H1 (cell line): ENCODE results near the gene PIGS.

Experiments
- CHD2 ChIP-seq: IDR thresholded peaks from 2 replicates; pipeline ENCODE4 v1.6.1; 2012; ENCODE audit warnings: low read length, improper control_type of control experiment
- CREB1 ChIP-seq: IDR thresholded peaks from 2 replicates; pipeline ENCODE4 v1.6.1; 2012; ENCODE audit warnings: inconsistent platforms
- CTCF ChIP-seq, 3 experiments: IDR thresholded peaks; 1 replicate in 2 of 3; 2 replicates in 1 of 3; pipeline versions ENCODE4 v1.5.1 to v1.6.1; 2011; ENCODE audit warnings: low read length in 3 of 3, mild to moderate bottlenecking in 3 of 3, inconsistent platforms in 2 of 3, low read depth in 1 of 3, moderate library complexity in 1 of 3; ENCODE audit not compliant: insufficient read depth in 1 of 3; ENCODE audit errors: control extremely low read depth in 1 of 3
- GABPA ChIP-seq: IDR thresholded peaks from 2 replicates; pipeline ENCODE4 v1.6.1; 2011; ENCODE audit warnings: mild to moderate bottlenecking, low read length, moderate library complexity, borderline replicate concordance; ENCODE audit not compliant: insufficient read depth
- JUN ChIP-seq: IDR thresholded peaks from 2 replicates; pipeline ENCODE4 v1.6.1; 2011; ENCODE audit warnings: low read depth, mild to moderate bottlenecking, improper control_type of control experiment, low read length
- KDM1A ChIP-seq: fragments of 200-600, 300-600 bp; sonication (generic); IDR thresholded peaks from 2 replicates; pipeline ENCODE4 v1.7.1; 2016; ENCODE audit warnings: mild to moderate bottlenecking, low read length, borderline replicate concordance
- POLR2A ChIP-seq, 2 experiments: IDR thresholded peaks; 1 replicate in 1 of 2; 2 replicates in 1 of 2; pipeline ENCODE4 v1.6.1; 2011; ENCODE audit warnings: low read depth in 2 of 2, low read length in 2 of 2, mild to moderate bottlenecking in 2 of 2; ENCODE audit errors: control extremely low read depth in 1 of 2
- POLR2AphosphoS5 ChIP-seq: IDR thresholded peaks from 2 replicates; pipeline ENCODE4 v1.6.1; 2011; ENCODE audit warnings: low read depth, low read length
- POU5F1 ChIP-seq: IDR thresholded peaks from 2 replicates; pipeline ENCODE4 v1.6.1; 2011; ENCODE audit warnings: low read depth, mild to moderate bottlenecking, low read length, moderate library complexity
- RFX5 ChIP-seq: IDR thresholded peaks from 2 replicates; pipeline ENCODE4 v1.6.1; 2011; ENCODE audit warnings: low read depth, low read length, improper control_type of control experiment, borderline replicate concordance
- TCF12 ChIP-seq: IDR thresholded peaks from 2 replicates; pipeline ENCODE4 v1.6.1; 2011; ENCODE audit warnings: low read depth, mild to moderate bottlenecking, low read length
- TF ChIP-seq, protein P1 (sequence below): IDR thresholded peaks from 2 replicates; pipeline ENCODE4 v1.6.1; 2012; ENCODE audit warnings: inconsistent platforms

GRCh38 chr17:28613931-28614381, 42.6 kb upstream of the PIGS start, which contains the start of gene RSKR:
- TF ChIP-seq CREB1 (no peak), POLR2AphosphoS5 (no peak), CTCF (IDR thresholded peaks at IDR 0.05; ENCODE audit: control extremely low read depth in 1 of 3, insufficient read depth in 1 of 3, low read depth in 1 of 3, low read length in 3 of 3) (no peak), TCF12 (no peak), POLR2A (IDR thresholded peaks at IDR 0.05; ENCODE audit: control extremely low read depth in 1 of 2, low read depth in 2 of 2, low read length in 2 of 2) (no peak), GABPA (no peak), CHD2 (no peak), POU5F1 (no peak), JUN (no peak), KDM1A (no peak), RFX5 (no peak)
- TF ChIP-seq, protein P1, sequence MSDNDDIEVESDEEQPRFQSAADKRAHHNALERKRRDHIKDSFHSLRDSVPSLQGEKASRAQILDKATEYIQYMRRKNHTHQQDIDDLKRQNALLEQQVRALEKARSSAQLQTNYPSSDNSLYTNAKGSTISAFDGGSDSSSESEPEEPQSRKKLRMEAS: no peak
